Measurements from ENCODE around the gene ITGA5. TPM values are rescaled to one million over a fixed set of nuclear protein-coding genes. Genes with fewer than 3 reads are reported as not detected.

Gene ITGA5
- total RNA-seq, 1 experiment from 2014 or later: 219 TPM

- DNase-seq (ENCODE audit: low spot score): no peak
Observed at GRCh38 chr12:54389134-54389508, 29.9 kb downstream of the ITGA5 start.

DNA sequence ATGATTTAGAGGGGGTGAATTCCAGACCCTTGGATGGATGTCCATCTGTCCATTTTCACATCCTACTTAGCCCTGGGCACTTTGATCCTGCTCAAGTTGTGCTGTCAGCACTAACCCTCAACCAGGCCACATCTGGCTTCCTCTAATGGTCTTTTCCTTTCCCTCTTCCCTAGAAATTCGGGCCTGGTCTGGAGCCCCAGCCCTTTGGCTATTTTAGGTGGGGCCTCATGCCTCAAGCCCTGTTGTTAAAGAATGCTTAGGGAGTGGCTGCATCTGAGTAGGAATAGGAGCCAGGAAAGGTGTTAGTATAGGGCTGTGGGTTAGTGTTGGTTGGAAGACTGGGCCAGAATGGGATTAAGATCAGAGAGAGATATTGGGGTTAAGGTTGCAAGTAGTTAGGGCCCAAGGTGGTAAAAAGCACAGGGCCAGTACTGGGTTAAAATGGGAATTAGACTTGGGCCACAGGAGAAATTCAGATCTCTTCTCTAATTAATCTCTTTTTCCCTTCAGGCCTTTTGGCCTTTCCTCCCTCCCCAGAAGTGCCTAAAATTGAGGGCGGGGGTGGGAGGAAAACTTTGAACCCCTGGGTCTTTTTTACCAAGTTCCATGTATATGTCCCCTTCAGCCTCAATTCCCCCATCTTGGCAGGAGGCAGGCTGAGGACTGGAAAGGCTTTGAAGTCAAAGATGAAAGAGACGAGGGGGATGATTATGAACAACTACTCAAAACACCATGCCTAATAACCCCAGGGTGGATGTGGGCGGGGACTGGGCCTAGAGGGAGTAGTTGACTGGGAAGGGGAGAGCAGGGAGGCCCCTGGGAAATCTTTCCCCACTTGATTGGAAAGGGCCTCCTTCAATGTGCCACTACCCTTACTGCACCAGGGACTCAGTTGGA is 30.6 kb downstream of the ITGA5 start:
- no peak for DNase-seq (ENCODE audit: low spot score)

GRCh38 chr12:54387114-54387467 is 32.0 kb downstream of the ITGA5 start:
- no peak for DNase-seq (ENCODE audit: low spot score)

GRCh38 chr12:54386403-54387113 is 32.5 kb downstream of the ITGA5 start:
- DNase-seq (ENCODE audit: low spot score): no peak

DNA sequence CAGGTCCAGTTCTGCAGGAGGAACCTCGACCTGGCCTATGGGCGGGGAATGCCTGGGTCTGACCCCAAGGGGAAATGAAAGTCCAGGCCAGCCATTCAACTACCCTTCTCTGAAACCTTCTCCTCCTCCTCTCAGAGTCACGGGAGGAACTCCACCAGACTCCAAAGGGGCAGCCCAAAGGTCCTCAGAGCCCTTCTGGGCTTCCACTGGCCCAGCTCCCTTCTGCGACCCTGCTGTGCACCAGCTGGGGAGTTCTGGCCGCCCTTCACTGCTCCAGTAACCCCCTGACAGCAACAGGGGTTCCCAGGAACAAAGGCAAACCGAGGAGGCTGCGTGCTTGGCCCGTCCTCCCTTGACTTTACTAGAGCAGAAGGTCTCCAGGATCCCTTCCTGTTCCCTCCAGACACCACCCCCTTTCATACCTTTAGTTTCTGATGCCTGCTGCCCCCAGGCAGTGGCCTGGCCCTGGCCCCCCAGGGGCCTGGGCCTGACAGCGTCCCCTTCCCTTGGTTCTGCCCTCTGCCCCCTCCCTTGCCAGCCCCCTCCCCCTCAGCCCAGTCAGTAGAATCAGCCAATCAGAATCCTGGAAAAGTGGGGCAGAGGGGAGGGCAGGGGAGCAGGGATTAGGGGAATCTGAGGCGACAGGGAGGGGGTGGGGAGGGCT is 33.7 kb downstream of the ITGA5 start:
- DNase-seq (ENCODE audit: low spot score): no peak

GRCh38 chr12:54384591-54385041 is 34.5 kb downstream of the ITGA5 start, which contains the start of gene ZNF385A:
TSS of gene ZNF385A (minus strand) at chr12:54384733. CDS start at chr12:54384514, 219 bp downstream.
- DNase-seq (ENCODE audit: low spot score): no peak

DNA sequence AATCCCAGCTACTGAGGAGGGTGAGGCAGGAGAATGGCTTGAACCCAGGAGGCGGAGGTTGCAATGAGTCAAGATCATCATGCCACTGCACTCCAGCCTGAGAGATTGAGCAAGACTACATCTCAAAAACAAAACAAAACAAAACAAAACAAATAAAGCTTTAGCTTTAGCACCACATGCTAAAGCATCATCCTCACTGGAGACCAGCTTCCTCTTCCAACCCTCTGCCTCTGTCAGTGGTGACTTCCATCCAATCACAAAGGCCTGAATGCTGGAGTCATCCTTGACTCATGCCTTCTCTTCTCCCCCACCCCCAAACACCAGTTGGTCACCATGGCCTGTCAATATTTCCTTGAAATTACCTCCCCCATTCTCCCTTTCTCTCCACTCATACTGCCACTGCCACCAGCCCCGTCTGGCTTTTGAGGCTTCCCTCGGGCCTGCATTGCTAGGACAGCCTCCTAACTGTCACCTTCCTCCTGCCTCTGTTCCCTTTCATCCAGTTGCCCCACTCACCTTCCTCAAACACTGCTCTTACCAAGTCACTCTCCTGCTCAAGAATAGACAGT is 35.9 kb downstream of the ITGA5 start:
- peak; percentile 89 for DNase-seq (ENCODE audit: low spot score)

- no peak for DNase-seq (ENCODE audit: low spot score)
Observed at GRCh38 chr12:54381136-54381535, 37.9 kb downstream of the ITGA5 start.

- DNase-seq (ENCODE audit: low spot score): peak; percentile 84
Observed at GRCh38 chr12:54379398-54380201, 39.5 kb downstream of the ITGA5 start.

GRCh38 chr12:54378796-54379397 is 40.2 kb downstream of the ITGA5 start:
- no peak for DNase-seq (ENCODE audit: low spot score)

- no peak for DNase-seq (ENCODE audit: low spot score)
Observed at GRCh38 chr12:54377797-54378515, 41.1 kb downstream of the ITGA5 start.

GRCh38 chr12:54377007-54377406 is 42.1 kb downstream of the ITGA5 start:
- no peak for DNase-seq (ENCODE audit: low spot score)

GRCh38 chr12:54376596-54376995 is 42.5 kb downstream of the ITGA5 start:
- no peak for DNase-seq (ENCODE audit: low spot score)

GRCh38 chr12:54375259-54375579 is 43.8 kb downstream of the ITGA5 start:
- no peak for DNase-seq (ENCODE audit: low spot score)

DNA sequence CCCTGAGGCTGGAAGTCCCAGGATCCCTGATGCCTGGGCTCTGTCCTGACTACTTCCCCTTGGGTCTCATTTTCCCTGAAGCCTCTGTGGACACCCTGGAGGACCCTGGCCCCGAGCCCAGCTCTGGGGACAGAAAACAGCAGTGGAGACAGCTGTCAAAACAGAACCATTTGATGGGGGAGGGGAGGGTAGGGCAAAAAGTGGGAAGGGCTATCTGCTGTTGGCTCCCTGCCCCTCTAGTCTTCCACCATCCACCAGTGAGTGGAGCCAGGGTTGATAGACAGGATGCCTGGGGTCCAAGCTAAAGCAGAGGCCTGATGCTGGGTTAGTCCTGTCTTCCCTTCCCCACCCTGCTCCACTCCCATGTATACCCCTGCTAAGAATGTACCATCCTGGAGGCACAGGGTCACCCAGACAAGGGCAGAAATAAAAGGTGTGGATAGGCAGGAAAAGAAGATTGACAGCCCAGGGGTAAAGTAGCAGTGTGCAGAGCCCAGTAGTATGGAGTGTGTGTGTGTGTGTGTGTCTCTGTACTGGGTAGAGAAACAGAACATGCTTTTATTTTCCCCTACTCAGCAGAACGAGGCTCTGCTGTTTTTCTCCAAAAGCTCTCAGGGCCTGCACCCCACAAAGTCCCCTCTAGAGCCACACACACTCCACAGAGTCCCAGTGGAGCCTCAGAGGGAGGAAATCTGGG is 44.4 kb downstream of the ITGA5 start:
- DNase-seq (ENCODE audit: low spot score): no peak

- peak; percentile 60 for DNase-seq (ENCODE audit: low spot score)
Observed at GRCh38 chr12:54373649-54374561, 45.2 kb downstream of the ITGA5 start.

- DNase-seq (ENCODE audit: low spot score): no peak
Observed at GRCh38 chr12:54372113-54372806, 46.8 kb downstream of the ITGA5 start.
